ENCODE data around the gene MMP24OS.

DNA sequence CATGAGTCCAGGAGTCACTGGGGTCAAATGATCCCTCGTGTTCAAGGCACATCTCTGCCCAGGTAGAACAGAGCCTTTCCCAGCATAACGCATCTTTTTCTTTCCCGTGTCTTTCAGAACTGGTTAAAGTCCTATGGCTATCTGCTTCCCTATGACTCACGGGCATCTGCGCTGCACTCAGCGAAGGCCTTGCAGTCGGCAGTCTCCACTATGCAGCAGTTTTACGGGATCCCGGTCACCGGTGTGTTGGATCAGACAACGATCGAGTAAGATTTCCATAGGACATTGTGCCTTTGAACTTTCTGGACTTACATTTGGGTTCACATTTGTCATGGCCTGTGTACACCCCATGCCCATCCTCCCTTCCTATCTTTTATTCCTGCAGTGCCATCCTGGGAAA lies 31.2 kb downstream of the MMP24OS start:
- TF ChIP-seq, protein P1, sequence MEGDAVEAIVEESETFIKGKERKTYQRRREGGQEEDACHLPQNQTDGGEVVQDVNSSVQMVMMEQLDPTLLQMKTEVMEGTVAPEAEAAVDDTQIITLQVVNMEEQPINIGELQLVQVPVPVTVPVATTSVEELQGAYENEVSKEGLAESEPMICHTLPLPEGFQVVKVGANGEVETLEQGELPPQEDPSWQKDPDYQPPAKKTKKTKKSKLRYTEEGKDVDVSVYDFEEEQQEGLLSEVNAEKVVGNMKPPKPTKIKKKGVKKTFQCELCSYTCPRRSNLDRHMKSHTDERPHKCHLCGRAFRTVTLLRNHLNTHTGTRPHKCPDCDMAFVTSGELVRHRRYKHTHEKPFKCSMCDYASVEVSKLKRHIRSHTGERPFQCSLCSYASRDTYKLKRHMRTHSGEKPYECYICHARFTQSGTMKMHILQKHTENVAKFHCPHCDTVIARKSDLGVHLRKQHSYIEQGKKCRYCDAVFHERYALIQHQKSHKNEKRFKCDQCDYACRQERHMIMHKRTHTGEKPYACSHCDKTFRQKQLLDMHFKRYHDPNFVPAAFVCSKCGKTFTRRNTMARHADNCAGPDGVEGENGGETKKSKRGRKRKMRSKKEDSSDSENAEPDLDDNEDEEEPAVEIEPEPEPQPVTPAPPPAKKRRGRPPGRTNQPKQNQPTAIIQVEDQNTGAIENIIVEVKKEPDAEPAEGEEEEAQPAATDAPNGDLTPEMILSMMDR (IDR thresholded peaks at IDR 0.05) = no peak
- TF ChIP-seq EZH2 (IDR thresholded peaks at IDR 0.05; ENCODE audit: borderline replicate concordance, insufficient read depth, low read depth, low read length, poor library complexity, severe bottlenecking) = no peak

Measured in B cell (primary cell).